Stomach (tissue), 9 donors: ENCODE results near the gene PDK2. TPM values are rescaled to one million over a fixed set of nuclear protein-coding genes. Genes with fewer than 3 reads are reported as not detected.

Experiments
- DNase-seq, 2 donors: peaks; one replicate each; pipeline versions ENCODE4 v3.0.0 to v3.0.0-alpha.2; 2013 to 2019
- H3K27ac ChIP-seq, 5 donors: fragments of 200-600 bp in 4 of 5; sonication (generic) in 4 of 5; one replicate each; pipeline ENCODE4 v1.5.1; 2013 to 2019; ENCODE audit warnings: mild to moderate bottlenecking in 1 of 5, moderate library complexity in 1 of 5
- H3K27me3 ChIP-seq, 3 donors: fragments of 200-600 bp; sonication (generic); one replicate each; pipeline ENCODE4 v1.5.1; 2017 to 2019; ENCODE audit warnings: mixed run types in 1 of 3
- H3K36me3 ChIP-seq, 4 donors: fragments of 200-600 bp; sonication (generic); 1 replicate in 3 of 4; 2 replicates in 1 of 4; pipeline ENCODE4 v1.5.1; 2016 to 2019
- H3K4me1 ChIP-seq, 4 donors: fragments of 200-600 bp; sonication (generic); one replicate each; pipeline ENCODE4 v1.5.1; 2016 to 2019
- H3K4me3 ChIP-seq, 4 donors: fragments of 200-600 bp; sonication (generic) in 3 of 4; one replicate each; pipeline ENCODE4 v1.5.1; 2016 to 2019; ENCODE audit warnings: mild to moderate bottlenecking in 1 of 4
- H3K9me3 ChIP-seq, 4 donors: fragments of 200-600 bp; sonication (generic); one replicate each; pipeline ENCODE4 v1.5.1; 2016 to 2019
- EP300 ChIP-seq: sonication (generic); formaldehyde crosslinking; IDR thresholded peaks from one replicate; pipeline ENCODE4 v1.6.1; 2017; ENCODE audit warnings: antibody characterized with exemption
- POLR2A ChIP-seq, 4 donors: fragments of 450-650 bp; IDR thresholded peaks; one replicate each; pipeline ENCODE4 v1.6.1; 2016; ENCODE audit warnings: antibody characterized with exemption in 4 of 4, control low read depth in 2 of 4, mild to moderate bottlenecking in 1 of 4, moderate library complexity in 1 of 4
- POLR2AphosphoS5 ChIP-seq, 3 donors: sonication (generic); formaldehyde crosslinking; IDR thresholded peaks; one replicate each; pipeline ENCODE4 v1.6.1; 2016; ENCODE audit warnings: antibody characterized with exemption in 3 of 3
- WGBS, 5 donors: extraction: QIAGEN DNeasy Blood & Tissue Kit in 3 of 5; methylation state at CpG; one replicate each; pipeline versions ENCODE4 v1.1.5 to v1.1.7; 2013 to 2018; 5-methylcytosine and 5-hydroxymethylcytosine counted together
- intact Hi-C: fragments of 100-400 bp; cut with DNase I; formaldehyde crosslinking; loops from one replicate; pipeline ENCODE4 v1.15.1; 2023; ENCODE audit warnings: low total_unique reads
- polyA plus RNA-seq, 3 donors: library from polyadenylated mRNA; stranded (reverse); fragments of 200-250 nt; gene quantifications; one replicate each; pipeline ENCODE4 v1.2.3, GENCODE V29; 2013
- total RNA-seq, 5 donors: library from RNA; depleted of rRNA; stranded (reverse); fragments of >200 nt; gene quantifications; one replicate each; pipeline versions ENCODE4 v1.1.0 to v1.2.3, GENCODE V29; 2014 to 2016
- TF ChIP-seq, protein P1 (sequence below), 7 experiments: fragments of 450-650 bp in 4 of 7; fragments of 200-600 bp in 3 of 7; sonication (generic) in 3 of 7; IDR thresholded peaks; one replicate each; pipeline ENCODE4 v1.5.1; 2016 to 2019; ENCODE audit warnings: antibody characterized with exemption in 7 of 7, control low read depth in 2 of 7, mild to moderate bottlenecking in 1 of 7
- donor health status: healthy with polysubstance abuse.
- donor health status: Bipolar disorder and iron deficiency.
- donor health status: healthy.

The PDK2 gene
- total and polyA plus RNA-seq, 8 donors, result 4.6 to 255 (median 20.4) TPM

GRCh38 chr17:50139950-50140885, 45.1 kb downstream of the PDK2 start:
- no peaks in the 10 kb centered on the region for H3K9me3 ChIP-seq
- H3K4me1 ChIP-seq, result peaks cover 9 to 51% (median 33%) of the 10 kb centered on the region in 4 donors
- H3K27me3 ChIP-seq, result no peaks in the 10 kb centered on the region
- H3K27ac ChIP-seq, result peak overlapping the region in 3 of 5 donors; percentile 16 to 60 (median 43)
- H3K4me3 ChIP-seq, result no peak overlapping the region
- DNase-seq, result peak; percentile 81 to 90
- intact Hi-C loops, result loop anchor here (5.0 kb wide), 1 partner anchor 33 kb away; no protein-coding TSS in a partner anchor
- H3K36me3 ChIP-seq, result peaks cover 86 to 100% (median 100%) of the 10 kb centered on the region in 4 donors
- WGBS, 5 donors, result 44 to 46% (median 44%) methylated on average over 14 to 19 of the region's 19 CpGs
- peak in 1 of 3 donors; percentile 62 for TF ChIP-seq POLR2AphosphoS5 (IDR thresholded peaks at IDR 0.05)
- TF ChIP-seq POLR2A (IDR thresholded peaks at IDR 0.05), result no peak
- TF ChIP-seq, protein P1, sequence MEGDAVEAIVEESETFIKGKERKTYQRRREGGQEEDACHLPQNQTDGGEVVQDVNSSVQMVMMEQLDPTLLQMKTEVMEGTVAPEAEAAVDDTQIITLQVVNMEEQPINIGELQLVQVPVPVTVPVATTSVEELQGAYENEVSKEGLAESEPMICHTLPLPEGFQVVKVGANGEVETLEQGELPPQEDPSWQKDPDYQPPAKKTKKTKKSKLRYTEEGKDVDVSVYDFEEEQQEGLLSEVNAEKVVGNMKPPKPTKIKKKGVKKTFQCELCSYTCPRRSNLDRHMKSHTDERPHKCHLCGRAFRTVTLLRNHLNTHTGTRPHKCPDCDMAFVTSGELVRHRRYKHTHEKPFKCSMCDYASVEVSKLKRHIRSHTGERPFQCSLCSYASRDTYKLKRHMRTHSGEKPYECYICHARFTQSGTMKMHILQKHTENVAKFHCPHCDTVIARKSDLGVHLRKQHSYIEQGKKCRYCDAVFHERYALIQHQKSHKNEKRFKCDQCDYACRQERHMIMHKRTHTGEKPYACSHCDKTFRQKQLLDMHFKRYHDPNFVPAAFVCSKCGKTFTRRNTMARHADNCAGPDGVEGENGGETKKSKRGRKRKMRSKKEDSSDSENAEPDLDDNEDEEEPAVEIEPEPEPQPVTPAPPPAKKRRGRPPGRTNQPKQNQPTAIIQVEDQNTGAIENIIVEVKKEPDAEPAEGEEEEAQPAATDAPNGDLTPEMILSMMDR (IDR thresholded peaks at IDR 0.05), result peak in 6 of 7 experiments; percentile 75 to 97 (median 96)
- no peak for TF ChIP-seq EP300

DNA sequence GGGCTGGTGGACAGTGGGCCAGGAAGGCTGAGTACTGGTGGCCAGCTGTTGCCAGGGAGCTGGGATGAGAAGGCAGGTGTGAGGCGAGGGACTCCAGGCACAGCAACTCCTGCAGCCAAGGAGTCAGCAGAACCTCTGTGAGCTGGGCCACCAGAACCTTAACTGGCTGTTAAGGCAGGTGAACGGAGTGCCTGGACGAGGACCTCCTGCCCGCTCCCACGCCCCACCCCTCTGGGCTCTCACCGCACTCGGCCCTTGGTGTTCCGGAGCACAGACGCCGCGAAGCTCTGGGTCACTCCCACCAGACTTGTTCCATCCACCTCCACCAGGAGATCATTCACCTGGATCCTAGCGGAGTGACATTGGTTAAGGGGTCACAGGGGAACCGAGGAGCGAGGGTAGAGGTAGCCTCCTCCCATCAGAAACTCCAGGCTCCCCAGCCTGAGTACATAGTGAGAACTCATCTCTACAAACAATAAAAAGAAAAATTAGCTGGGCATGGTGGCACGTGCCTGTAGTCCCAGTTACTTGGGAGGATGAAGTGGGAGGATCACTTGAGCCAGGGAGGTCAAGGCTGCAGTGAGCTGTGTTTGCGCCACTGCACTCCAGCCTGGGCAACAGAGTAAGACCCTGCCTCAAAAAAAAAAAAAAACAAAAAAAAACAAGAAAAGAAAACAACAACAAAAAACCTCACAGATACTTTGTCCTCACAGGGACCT, 46.0 kb downstream of the PDK2 start:
- Histone ChIP-seq H3K27me3 (no peaks in the 10 kb centered on the region), H3K36me3 (peaks cover 77 to 99% (median 96%) of the 10 kb centered on the region in 4 donors), H3K4me3 (no peak overlapping the region), H3K4me1 (peaks cover 19 to 61% (median 43%) of the 10 kb centered on the region in 4 donors), H3K9me3 (no peaks in the 10 kb centered on the region), H3K27ac (peak overlapping the region in 3 of 5 donors; percentile 16 to 60 (median 43))
- intact Hi-C loops, result loop anchor here (5.0 kb wide), 1 partner anchor 34 kb away; no protein-coding TSS in a partner anchor
- 82 to 93% (median 90%) methylated on average over 16 of the region's 16 CpGs for WGBS, 5 donors
- TF ChIP-seq EP300 (no peak), POLR2A (IDR thresholded peaks at IDR 0.05) (no peak), POLR2AphosphoS5 (IDR thresholded peaks at IDR 0.05) (no peak)
- TF ChIP-seq, protein P1 (IDR thresholded peaks at IDR 0.05), result no peak
- no peak for DNase-seq

GRCh38 chr17:50141745-50142110, 46.6 kb downstream of the PDK2 start:
- TF ChIP-seq POLR2A (IDR thresholded peaks at IDR 0.05) (no peak), EP300 (no peak), POLR2AphosphoS5 (IDR thresholded peaks at IDR 0.05) (no peak)
- TF ChIP-seq, protein P1 (IDR thresholded peaks at IDR 0.05), result no peak
- Histone ChIP-seq H3K36me3 (peaks cover 71 to 94% (median 90%) of the 10 kb centered on the region in 4 donors), H3K27me3 (no peaks in the 10 kb centered on the region), H3K4me1 (peaks cover 24 to 66% (median 49%) of the 10 kb centered on the region in 4 donors), H3K27ac (peak overlapping the region in 1 of 5 donors; percentile 16), H3K4me3 (no peak overlapping the region), H3K9me3 (no peaks in the 10 kb centered on the region)
- intact Hi-C loops, result loop anchor here (5.0 kb wide), 1 partner anchor 34 kb away; no protein-coding TSS in a partner anchor
- no peak for DNase-seq
- WGBS, 5 donors, result 68 to 76% (median 71%) methylated on average over 8 of the region's 8 CpGs
